Measurements from ENCODE around the gene RINT1. TPM values are rescaled to one million over a fixed set of nuclear protein-coding genes. Genes with fewer than 3 reads are reported as not detected.
A peak's percentile ranks its signal among the peaks of the same experiment; 100 is the strongest.

Gene RINT1
- total and polyA plus RNA-seq, 2 experiments from 2014 or later = 8.2 to 10.7 TPM

DNA sequence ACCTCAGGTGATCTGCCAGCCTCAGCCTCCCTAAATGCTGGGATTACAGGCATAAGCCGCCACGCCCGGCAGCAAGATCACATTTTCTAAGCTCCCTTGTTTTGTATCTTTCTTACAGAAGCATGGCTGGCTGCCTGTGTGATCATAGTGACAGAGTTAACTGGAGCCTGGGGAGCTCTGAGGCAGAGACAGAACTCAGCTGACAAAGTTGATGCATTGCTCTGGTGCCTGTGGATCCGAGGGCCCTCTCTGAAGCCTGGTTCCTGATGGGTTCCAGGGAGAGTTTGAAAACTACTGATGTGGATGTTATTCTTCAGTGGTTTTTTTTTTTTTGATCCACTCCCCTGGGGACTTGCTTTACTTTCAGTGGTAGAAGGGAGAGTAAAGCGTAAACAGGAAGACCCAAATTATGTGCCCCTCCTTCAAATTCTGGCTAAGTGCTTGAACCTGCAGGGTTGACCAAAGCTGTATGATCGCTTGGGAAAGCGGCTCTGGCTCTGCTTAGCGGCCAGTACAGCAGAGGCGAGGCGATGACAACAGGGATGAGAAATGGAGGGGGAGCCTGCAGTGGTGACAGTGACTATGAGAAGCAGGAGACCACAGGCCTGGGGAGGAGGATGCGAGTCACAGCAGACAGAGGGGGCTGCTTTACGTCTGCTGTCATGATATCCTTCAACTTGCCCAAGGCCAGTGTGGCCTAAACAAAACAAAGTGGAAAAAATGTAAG is 56.1 kb downstream of the RINT1 start:
- H3K27me3 ChIP-seq = no peaks in the 10 kb centered on the region
- no peaks in the 10 kb centered on the region for H3K79me2 ChIP-seq
- H2AFZ ChIP-seq = no peak overlapping the region
- H3K4me3 ChIP-seq = no peak overlapping the region
- no peaks in the 10 kb centered on the region for H4K20me1 ChIP-seq (ENCODE audit: insufficient read depth, poor library complexity, severe bottlenecking)
- DNase-seq (ENCODE audit: low spot score) = peak; percentile 13
- WGBS (ENCODE audit: low lambda C conversion rate, missing lambda C conversion rate) = 56% methylated on average over 12 of the region's 12 CpGs
- no peaks in the 10 kb centered on the region for H3K36me3 ChIP-seq (replicated peaks; ENCODE audit: insufficient read depth, low read depth)
- no peak overlapping the region for H3K27ac ChIP-seq
- TF ChIP-seq EZH2phosphoT487 (IDR thresholded peaks at IDR 0.05; ENCODE audit: low read depth, severe bottlenecking, unreplicated experiment) (no peak), EZH2 (IDR thresholded peaks at IDR 0.05; ENCODE audit: borderline replicate concordance) (no peak)
- TF ChIP-seq, protein P1, sequence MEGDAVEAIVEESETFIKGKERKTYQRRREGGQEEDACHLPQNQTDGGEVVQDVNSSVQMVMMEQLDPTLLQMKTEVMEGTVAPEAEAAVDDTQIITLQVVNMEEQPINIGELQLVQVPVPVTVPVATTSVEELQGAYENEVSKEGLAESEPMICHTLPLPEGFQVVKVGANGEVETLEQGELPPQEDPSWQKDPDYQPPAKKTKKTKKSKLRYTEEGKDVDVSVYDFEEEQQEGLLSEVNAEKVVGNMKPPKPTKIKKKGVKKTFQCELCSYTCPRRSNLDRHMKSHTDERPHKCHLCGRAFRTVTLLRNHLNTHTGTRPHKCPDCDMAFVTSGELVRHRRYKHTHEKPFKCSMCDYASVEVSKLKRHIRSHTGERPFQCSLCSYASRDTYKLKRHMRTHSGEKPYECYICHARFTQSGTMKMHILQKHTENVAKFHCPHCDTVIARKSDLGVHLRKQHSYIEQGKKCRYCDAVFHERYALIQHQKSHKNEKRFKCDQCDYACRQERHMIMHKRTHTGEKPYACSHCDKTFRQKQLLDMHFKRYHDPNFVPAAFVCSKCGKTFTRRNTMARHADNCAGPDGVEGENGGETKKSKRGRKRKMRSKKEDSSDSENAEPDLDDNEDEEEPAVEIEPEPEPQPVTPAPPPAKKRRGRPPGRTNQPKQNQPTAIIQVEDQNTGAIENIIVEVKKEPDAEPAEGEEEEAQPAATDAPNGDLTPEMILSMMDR (IDR thresholded peaks at IDR 0.05; ENCODE audit: poor library complexity) = no peak
- H3K4me2 ChIP-seq = no peak overlapping the region
- peaks cover 7% of the 10 kb centered on the region for H3K4me1 ChIP-seq (ENCODE audit: insufficient read depth)
- no peaks in the 10 kb centered on the region for H3K9me3 ChIP-seq (ENCODE audit: low read depth)
- no peaks in the 10 kb centered on the region for H3K9me2 ChIP-seq (replicated peaks; ENCODE audit: insufficient read depth)

DNA sequence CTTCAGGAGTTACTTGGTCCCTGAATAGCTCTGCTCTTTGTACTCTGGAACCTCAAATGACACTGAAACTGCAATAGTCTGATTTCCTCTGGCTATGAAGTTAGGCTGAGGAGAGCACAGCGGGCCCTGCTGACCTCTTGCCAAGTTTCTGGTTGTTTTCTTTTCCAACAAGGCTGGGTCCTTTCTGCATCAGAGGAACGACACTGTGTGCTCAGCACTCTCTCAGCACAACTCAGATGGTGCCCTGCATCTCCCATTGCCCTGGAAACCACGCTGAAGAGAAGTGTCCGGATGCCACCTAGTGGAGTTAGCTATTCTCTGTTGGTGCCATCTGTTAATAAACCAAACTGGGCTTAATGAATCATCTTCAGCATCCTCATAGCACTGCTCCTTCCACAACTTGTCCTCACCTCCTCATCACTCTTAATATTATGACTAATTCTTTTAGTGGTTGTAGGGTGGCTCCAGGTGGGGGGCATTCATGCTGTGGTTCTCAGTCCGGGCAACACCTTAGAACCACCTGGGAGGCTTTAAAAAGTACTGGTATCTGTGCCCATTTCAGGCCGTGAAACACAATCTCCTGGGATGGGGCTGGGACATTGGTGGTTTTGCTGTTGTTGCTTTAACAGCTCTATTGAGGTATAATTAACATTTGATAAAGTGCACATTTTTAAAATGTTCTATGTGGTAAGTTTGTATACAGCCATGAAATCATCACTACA is 57.5 kb downstream of the RINT1 start:
- TF ChIP-seq, protein P1 (IDR thresholded peaks at IDR 0.05; ENCODE audit: poor library complexity) = peak; percentile 66
- no peak for TF ChIP-seq EZH2phosphoT487 (IDR thresholded peaks at IDR 0.05; ENCODE audit: low read depth, severe bottlenecking, unreplicated experiment)
- Histone ChIP-seq H3K4me3 (no peak overlapping the region), H3K27me3 (no peaks in the 10 kb centered on the region), H4K20me1 (ENCODE audit: insufficient read depth, poor library complexity, severe bottlenecking) (no peaks in the 10 kb centered on the region), H3K4me1 (ENCODE audit: insufficient read depth) (peaks cover 7% of the 10 kb centered on the region), H3K9me3 (ENCODE audit: low read depth) (no peaks in the 10 kb centered on the region), H3K79me2 (no peaks in the 10 kb centered on the region), H3K4me2 (no peak overlapping the region), H3K27ac (no peak overlapping the region), H3K36me3 (replicated peaks; ENCODE audit: insufficient read depth, low read depth) (no peaks in the 10 kb centered on the region), H2AFZ (no peak overlapping the region), H3K9me2 (replicated peaks; ENCODE audit: insufficient read depth) (no peaks in the 10 kb centered on the region)
- 41% methylated on average over 6 of the region's 6 CpGs for WGBS (ENCODE audit: low lambda C conversion rate, missing lambda C conversion rate)
- DNase-seq (ENCODE audit: low spot score) = peak; percentile 78

GRCh38 chr7:105590793-105591192 is 58.8 kb downstream of the RINT1 start:
- DNase-seq (ENCODE audit: low spot score) = no peak
- H3K27me3 ChIP-seq = no peaks in the 10 kb centered on the region
- no peaks in the 10 kb centered on the region for H3K9me2 ChIP-seq (replicated peaks; ENCODE audit: insufficient read depth)
- TF ChIP-seq, protein P1 (IDR thresholded peaks at IDR 0.05; ENCODE audit: poor library complexity) = no peak
- TF ChIP-seq EZH2phosphoT487 (IDR thresholded peaks at IDR 0.05; ENCODE audit: low read depth, severe bottlenecking, unreplicated experiment) (no peak), EZH2 (IDR thresholded peaks at IDR 0.05; ENCODE audit: borderline replicate concordance) (no peak)
- no peak overlapping the region for H3K4me3 ChIP-seq
- H3K4me1 ChIP-seq (ENCODE audit: insufficient read depth) = peaks cover 7% of the 10 kb centered on the region
- no peak overlapping the region for H2AFZ ChIP-seq
- H4K20me1 ChIP-seq (ENCODE audit: insufficient read depth, poor library complexity, severe bottlenecking) = no peaks in the 10 kb centered on the region
- no peaks in the 10 kb centered on the region for H3K79me2 ChIP-seq
- no peaks in the 10 kb centered on the region for H3K9me3 ChIP-seq (ENCODE audit: low read depth)
- no peak overlapping the region for H3K27ac ChIP-seq
- H3K4me2 ChIP-seq = no peak overlapping the region
- 81% methylated on average over 5 of the region's 5 CpGs for WGBS (ENCODE audit: low lambda C conversion rate, missing lambda C conversion rate)
- no peaks in the 10 kb centered on the region for H3K36me3 ChIP-seq (replicated peaks; ENCODE audit: insufficient read depth, low read depth)
